NCI-H2227 (cell line): ENCODE measurements around the gene KCTD16.
A peak's percentile ranks its signal among the peaks of the same experiment; 100 is the strongest.

Source experiments
- DNase-seq: peaks from one replicate; lab custom pipeline; 2025; ENCODE audit not compliant: unreplicated experiment; lab: John Stamatoyannopoulos, UW

KCTD16 gene

DNA sequence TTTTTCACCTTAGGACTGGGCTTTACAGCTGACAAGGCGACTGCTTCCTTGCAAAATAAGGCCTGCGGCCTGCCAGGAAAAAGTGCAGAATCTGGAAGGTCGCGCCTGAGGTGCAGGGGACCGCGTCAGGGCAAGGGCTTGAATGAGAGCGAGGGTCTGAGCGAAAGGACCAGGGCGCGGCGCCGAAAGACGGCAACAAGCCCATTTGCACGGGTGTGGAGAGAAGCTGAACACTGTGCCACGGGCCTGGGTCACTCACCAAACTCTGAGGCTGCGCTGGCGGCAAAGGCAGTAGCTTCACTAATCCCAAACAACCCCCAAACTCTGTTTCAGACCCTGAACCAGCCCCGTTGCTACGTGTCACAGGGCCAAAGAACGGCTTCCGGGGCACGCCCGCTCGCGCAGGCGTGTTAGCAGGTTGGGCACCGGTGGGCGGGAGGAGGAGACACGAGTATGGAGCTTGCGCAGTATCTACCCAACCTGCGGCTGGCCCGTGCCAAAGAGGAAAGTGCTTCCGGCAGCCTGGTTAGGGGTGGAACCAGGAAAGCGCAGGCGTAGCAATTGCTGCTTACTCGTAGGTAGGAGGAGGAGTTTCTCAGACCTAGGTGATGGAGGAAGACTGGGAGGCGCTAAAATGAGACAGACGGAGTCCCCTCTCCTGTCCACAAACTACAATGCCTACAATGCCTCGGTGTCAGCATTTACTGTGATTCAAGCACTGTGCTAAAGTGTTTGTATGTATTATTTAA is at the start of gene KCTD16, which contains the start of gene YIPF5:
KCTD16 (plus strand) TSS at position 598 of the 749 bp plus-strand sequence.
YIPF5 (minus strand) TSS at position 384 of the 749 bp plus-strand sequence. CDS start 704 bp downstream, outside the sequence.
- peak; percentile 95 for DNase-seq

DNA sequence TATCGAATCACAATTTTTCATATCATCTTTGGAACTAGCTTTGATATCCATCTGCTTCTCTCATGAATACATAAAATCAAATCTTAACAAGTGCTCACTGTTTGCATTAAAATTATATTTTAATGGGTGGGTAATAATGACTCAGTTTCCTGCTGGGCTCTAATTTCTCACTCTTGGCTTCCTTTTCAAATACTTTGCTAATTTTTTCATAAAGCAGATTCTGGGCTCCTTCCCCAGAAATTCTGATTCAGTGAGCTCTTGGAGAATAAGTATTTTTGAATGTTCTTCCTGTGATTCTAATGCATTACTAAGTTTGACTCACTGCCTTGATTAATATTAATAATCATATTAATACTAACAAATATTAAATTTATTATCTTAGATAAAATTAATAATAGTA is 49.1 kb upstream of the KCTD16 start:
- DNase-seq = no peak

DNA sequence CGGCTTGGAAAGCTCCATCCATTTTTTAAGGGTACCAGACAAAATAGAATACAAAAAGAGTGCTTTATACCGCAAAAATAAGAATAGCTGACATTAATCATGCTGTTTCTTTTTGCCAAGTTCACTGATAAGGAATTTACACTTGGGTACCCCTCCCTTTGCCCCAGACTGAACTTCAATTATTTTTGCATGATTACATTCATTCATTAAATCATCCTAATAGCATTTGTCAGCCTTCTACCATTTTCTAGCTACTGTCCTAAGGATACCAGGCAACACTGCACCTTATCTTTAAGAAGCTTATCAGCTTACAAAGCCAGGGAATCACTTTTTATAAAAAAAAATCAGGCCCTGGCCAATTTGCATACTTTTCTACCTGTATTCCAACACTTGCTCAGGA is 48.6 kb upstream of the KCTD16 start:
- DNase-seq = no peak

DNA sequence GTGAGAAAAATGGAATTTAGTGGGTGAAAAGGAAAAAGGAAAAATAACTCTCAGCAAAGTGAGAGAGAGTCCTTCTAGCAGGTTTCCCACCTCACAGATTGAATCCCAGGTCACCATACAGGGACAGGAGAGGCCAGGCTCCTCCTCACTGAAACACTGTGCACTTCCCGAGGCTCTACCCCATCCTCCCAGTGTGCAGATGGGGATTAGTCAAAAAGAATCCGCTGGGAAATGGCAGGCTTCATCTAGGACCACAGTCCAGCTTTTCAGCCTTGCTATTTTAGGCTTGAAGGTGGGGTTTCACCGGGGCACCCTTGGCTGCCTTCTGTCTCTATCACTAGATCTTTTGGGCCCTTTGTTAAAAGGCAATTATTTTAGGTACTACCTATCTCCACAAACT is 48.0 kb upstream of the KCTD16 start:
- no peak for DNase-seq

DNA sequence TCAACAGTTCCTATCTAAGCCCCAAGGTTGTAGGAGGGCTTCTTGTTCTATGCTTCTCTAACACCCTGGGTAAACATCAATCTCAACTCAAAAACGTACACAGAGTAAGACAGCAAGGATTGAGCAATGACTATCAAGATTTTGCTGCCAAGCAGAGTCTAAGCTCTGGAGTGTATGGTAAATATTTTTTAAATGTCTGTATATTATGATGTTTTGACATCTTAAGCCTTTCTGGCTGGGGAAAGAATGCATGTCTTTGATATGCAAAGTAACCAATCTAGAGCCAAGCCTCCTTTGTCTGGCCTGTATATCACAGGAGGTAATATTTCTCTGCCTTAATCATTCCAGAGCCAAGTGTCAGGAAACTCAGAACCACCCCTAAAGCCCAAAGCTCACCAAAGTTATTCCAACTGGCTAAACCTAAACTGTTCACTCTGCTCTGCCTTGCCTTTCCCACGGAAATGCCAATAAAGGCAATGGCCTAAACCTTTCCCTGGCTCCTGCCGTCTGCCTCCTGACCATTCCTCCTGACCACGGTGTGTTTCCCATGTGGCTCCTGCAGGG is 45.4 kb upstream of the KCTD16 start:
- DNase-seq = no peak

DNA sequence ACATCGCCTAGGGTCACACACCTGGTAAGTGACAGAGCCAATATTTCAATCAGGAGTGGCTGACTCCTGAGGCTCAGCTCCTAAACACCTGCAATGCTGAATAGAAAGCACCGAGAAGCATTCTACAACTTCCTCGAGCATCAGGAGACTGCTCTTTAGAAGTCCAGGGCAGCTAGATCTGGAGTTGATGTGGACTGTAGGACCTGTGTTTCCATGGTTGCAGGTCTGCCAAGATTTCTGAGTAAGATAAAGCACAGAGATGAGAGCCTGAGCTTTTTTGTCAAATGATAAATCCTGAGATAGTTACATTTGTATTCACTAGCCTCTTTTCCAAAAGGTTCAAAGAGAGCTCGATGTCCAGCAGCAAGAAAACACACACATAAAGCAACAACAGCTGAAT is 44.0 kb upstream of the KCTD16 start:
- DNase-seq = no peak

DNA sequence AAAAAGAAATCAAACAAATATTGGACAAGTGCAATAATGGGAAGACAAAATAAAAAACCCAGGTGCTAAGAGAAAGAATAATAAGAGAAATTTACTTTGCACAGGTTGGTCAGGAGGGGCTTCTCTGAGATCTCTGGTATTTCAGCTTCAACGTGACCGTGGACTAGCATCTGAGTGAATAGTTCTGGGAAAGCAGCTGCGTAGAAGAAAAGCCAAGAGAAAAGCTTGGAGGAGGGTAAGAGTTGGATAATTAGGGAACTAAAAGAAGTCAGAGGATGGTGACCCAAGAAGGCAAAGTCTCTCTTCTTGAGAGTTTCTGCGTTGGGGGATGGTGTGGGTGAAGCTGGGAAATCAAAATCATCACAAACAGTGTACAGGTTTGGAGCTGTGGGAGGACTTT is 41.8 kb upstream of the KCTD16 start:
- DNase-seq = no peak

DNA sequence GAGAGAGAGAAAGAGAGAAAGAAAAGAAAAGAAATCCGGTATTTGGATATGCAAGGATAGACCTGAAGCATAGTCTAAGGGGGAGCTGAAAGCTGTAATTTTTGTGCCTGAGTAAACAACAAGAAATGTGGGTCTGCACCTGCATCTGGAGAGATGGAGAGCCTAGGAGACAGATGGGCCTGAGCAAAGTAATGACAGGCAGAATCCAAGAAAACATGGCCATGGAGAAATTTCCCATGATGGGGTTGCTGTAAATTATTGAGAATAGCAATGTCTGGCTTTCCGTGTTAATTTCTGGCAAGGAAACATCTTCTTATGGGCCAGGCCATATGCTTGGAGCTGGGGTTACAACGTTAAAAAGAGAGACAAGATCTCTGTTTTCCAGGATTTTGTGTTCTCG is 40.4 kb upstream of the KCTD16 start:
- DNase-seq = peak; percentile 1

DNA sequence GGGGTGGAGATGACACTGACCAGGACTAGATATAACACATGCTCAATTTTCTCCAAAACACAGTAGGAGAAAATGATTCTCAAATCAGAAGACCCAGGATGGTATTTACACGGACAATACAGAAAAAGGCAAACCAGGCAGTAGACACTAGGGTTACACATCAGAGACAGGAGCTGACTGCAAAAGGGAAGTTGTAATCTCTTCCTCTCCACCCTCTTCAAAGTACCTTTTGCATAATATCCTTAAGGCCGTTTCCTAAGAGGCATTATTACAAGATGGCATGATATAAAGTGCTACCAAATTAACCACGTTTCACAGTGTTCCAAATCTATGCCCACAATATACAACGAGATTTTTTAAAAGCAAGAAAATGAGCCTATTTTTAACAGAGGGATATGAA is 39.4 kb upstream of the KCTD16 start:
- no peak for DNase-seq

DNA sequence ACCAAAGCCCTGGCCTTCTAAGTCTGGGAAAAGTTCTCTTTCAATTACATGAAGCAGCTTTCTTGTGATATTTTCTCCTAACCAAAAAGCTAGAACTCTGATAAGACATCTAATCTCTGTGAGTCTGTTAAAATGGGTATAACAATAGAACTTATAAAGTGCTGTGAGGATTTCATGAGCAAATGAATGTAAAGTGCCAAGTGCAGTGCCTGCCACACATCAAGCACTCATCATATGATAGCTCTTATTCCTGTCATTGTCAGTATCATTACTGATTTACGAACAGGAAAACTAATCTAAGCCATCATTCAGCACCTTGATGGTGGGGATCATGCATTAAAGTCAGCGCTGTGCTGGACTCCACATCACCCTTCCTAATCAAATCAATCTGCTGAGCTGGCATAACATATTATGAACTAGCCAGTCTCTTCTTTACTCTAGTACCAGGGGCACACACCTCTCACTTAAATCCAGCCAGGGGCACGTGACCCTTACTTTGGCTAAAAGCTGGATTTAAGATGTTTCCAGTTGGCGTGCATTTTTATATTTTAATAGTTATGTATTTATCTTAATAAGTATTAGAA is 37.5 kb upstream of the KCTD16 start:
- DNase-seq = no peak

DNA sequence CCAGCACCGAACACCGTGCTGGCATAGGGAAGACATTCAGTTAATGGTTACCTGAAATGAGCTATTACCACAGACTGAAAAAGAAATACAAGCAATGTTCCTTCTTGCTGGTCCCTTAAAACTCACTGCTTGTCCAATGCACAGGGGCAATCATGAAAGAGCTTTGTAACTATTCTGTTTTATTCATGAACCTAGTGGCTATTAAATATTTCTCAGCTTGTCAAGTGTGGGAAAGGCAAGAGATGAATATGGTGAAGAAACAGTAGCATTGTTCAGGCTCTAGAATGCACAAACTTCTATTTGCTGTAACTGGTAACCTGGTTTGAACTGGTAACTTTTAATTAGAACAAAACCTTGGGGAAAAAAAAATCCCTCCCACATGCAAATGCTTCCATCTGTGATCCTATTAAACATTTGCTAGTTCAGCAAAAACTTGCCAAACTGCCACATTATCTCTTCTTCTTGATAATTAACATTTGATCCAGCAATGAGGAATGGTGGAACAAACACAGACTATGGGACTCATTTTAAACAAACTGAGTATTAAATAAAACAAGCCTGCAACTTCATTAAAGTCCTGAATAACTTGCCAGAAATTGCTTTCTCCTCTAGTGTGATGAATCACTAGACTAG is 36.4 kb upstream of the KCTD16 start:
- DNase-seq = no peak

DNA sequence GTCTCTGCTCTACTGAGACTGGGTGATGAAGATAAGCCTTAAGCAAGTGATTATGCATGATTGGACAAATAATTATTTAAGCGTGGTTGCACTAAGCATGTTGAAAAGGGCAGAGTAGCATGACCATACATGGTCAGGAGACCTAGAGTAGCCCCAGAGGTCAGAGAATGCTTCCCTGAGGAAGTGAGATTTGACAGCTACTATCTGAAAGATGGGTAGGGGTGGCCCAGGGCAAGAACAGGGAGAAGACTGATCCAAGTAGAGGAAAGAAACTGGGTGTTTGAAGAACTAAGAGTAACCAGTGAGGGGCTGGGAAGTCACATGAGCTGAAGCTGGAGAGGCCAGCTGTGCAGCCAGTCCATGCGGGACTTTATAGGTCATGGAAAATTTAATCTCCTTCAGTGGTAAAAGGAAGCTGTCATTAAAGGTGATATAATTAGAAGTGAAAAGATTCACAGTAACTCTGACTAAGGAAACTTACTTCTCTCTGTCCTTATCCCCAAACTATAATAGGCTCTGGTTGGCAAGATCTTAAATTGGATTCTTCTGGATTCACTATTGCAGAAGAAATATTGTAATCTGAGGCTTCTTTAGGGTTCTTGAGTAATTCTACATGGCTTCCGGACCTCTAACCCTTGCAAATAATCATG is 35.4 kb upstream of the KCTD16 start:
- DNase-seq = no peak

DNA sequence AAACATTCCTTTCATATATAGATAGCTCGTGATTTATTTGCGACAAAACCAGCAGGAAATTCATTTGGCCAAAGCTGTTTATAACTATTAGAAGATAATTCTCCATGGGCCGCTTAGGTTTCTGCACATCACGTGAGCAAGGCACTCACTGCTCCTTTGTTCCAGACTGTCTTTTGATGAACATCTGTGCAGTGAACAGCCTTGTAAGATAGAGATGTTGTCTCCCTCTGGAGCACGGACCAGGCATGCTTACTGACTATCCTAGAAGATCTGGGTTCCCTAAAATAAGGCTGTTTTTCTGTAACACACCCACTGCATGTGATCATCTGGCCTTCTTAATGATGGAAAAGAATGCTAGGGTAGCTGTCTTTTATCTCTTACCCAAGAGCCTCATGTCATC is 31.1 kb upstream of the KCTD16 start:
- no peak for DNase-seq

DNA sequence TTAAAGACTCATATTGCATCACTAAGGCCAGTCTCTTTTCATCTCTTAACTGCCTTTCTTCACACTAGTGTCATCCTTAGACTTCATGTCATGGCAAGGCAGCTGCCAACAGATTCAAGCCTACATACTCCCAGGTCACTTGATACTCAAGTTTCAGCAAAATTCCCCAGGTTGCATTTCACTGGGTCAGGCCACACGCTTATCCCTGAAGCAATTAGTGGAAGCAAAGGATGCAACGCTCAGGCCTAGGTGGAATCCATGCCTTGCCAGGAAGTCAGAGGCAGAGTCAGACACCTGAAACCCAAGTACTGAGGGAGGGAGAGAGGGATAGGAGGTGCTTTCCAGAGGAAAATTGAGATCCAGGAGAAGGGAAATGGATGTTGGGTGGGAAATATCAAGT is 29.1 kb upstream of the KCTD16 start:
- DNase-seq = no peak

DNA sequence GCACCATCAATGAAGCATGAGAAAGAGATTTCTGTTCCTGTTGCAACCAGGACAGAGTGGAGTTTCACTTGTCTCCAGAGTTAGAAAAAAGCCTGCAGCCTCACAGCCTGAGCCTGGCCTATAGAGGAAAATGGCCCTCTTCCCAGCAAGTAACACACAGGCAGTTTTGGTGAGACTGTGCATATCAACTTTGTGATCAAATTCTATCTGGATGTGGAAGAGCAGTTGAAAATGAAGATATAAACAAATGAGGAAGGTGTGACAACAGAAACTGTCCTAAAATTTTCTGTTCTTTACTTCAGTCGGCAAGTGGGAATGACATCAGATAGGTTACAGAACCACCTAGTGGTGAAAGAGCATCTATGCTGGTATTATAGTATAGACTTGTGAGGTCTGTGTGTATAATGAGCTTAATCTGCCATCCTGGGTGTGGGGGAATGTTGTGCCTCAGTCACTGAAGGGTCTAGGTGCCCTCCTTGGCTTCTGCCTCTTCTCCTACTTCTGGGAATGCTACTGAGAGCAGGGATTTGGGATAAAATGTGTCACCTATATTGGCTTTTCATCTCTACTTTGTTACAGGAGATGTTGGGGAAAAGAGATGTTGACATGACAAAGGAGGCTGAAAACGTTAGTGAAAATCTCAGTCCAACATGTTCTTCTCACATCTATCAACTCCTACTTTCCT is 28.4 kb upstream of the KCTD16 start:
- peak; percentile 13 for DNase-seq

DNA sequence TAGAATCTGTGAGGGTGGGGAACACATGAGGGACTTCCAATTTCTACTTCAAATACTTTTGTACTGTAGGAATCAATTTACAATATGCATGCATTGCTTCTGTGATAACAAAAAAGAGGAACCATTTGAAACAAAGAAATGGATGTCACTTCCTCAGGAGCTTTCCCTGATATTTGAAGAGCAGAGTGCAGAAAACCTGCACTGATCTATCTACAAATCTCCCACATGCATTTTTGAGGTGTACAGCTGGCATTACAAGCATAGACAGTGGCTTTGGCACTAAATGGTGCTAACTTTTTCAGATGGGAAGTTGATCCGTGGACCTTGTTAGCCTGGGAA is 27.9 kb upstream of the KCTD16 start:
- DNase-seq = no peak

DNA sequence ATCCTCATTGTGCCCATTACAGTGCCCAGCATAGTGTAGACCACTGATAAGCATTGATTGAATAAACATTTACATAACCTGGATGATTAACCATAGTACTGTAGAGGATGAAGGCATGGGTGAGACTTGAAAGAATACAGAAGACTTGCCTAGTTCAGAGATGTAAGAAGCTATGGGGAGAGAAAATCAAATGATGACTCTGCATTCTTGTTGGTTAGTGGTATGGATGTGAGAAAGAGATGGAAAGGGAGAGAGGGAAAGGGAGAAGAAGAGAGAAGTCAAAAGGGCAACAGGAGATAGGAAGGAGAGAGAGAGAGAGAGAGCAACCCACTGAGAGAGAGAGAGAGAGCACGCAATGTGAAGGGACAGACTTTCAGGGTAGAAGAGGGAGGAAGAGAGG is 27.0 kb upstream of the KCTD16 start:
- DNase-seq = no peak

DNA sequence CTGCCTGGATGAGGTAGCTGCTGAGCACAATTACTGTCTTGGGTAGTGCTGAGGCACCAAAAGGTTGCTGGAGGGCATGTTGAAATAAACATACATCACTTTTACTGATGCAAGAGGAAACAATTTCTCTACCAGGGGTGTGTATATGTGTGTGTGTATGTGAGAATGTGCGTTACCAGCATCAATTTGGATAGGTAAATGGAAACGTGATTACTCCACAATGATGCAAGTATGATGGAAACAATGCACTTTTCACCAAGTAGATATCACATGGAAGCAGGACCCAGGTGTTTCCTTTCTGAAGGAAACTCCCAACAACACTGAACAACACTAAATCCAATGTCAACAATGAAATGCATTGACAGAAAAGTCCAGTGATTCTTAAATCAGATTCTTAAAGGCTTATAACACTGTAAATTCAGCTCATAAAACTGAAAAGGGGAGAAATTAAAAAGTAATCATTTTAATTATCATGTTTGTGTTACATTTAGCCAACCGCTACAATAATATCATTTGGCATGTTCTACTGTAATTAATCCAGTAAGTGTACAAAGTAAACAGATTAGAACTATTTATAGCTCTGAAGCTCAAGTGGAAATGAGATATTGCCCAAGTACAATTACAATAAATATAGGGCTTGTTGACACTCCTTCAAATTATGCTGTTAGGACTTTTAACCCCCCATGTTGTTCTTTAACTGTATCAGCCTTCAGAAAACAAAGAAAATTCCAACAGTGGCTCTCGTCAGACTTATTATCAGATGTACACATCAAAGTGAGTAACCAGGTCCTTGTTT is 25.5 kb upstream of the KCTD16 start:
- DNase-seq = no peak

DNA sequence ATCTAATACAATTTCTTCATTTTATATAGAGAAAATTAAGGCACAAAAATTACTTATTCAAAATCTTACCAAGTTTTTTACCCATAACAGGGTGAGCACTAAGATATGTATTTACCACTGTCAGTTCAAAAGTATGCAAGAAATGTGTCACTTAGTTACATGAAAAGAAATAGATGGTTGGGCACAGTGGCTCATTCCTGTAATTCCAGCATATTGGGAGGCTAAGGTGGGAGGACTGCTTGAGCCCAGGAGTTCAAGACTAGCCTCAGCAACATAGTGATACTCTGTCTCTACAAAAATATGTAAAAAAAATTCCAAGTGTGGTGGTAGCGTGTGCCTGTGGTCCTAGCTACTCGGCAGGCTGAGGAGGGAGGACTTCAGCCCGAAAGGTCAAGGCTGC is 19.6 kb upstream of the KCTD16 start:
- no peak for DNase-seq

DNA sequence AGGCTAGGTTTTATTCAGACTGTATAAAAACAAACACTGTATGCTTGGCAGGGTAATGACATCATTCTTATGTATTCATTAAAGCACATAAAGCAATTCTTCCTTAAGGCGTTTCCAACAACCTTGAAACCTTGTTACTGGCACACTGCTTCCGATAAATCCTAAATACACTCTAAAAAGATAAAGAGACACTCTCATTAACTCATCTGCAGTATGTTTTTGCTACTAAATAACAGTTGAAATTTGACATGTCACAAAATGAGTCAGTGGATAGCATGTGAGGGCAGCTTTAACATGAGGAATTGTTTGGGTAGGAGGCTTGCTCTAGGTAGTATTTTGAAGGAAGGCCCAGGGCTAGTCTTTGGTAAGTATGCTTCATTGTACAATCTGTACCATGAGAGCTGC is 13.9 kb upstream of the KCTD16 start:
- no peak for DNase-seq
